B cell (primary cell): ENCODE data around the gene DFFA. TPM values are rescaled to one million over a fixed set of nuclear protein-coding genes. Genes with fewer than 3 reads are reported as not detected.
A peak's percentile ranks its signal among the peaks of the same experiment; 100 is the strongest.
"Not testable (repeated sequence)": the region's sequence is repeated elsewhere in the genome, so short reads cannot be mapped to it uniquely, and the experiment has no call there.

Experiments used
- ATAC-seq: fragments of 200-7000 bp; cut with Tn5 transposase; one replicate; pipeline ENCODE4 v1.10.0; 2021; ENCODE audit warnings: low read depth, mild to moderate bottlenecking, moderate number of reproducible peaks, moderate library complexity
- CTCF ChIA-PET: fragments of 350-600 bp; sonication (Branson Sonifier 250); formaldehyde crosslinking; loops from one replicate; lab custom pipeline; 2021; ENCODE audit warnings: antibody characterized with exemption, inconsistent platforms; lab: Charles Lee
- POLR2A ChIA-PET: fragments of 350-600 bp; sonication (Branson Sonifier 250); formaldehyde crosslinking; loops from one replicate; lab custom pipeline; 2021; ENCODE audit warnings: antibody characterized with exemption; lab: Charles Lee
- DNase-seq: peaks from one replicate; pipeline ENCODE4 v3.0.0; 2013
- H2AFZ ChIP-seq: 2 replicates; pipeline ENCODE4 v1.6.1; 2012; ENCODE audit warnings: mild to moderate bottlenecking, low read depth, low read length; ENCODE audit not compliant: insufficient read depth, poor library complexity, severe bottlenecking
- H3K27ac ChIP-seq, 2 donors: 1 replicate in 1 of 2; 2 replicates in 1 of 2; pipeline ENCODE4 v1.5.1; 2012 to 2013; ENCODE audit warnings: low read length in 2 of 2, mild to moderate bottlenecking in 2 of 2, moderate library complexity in 1 of 2
- H3K27me3 ChIP-seq, 4 experiments: fragments of 200-600 bp in 1 of 4; sonication (generic) in 1 of 4; replicated peaks in 1 of 4; 1 replicate in 2 of 4; 2 replicates in 2 of 4; pipeline versions ENCODE4 v1.6.1 to v1.7.0; 2013 to 2016; ENCODE audit warnings: low read length in 3 of 4, mild to moderate bottlenecking in 2 of 4, mixed read lengths in 1 of 4, moderate library complexity in 1 of 4; ENCODE audit not compliant: insufficient read depth in 4 of 4, control insufficient read depth in 3 of 4; ENCODE audit errors: control extremely low read depth in 1 of 4
- H3K36me3 ChIP-seq, 2 experiments: replicated peaks in 1 of 2; 1 replicate in 1 of 2; 2 replicates in 1 of 2; pipeline versions ENCODE4 v1.6.1 to v1.7.1; 2013; ENCODE audit warnings: low read length in 1 of 2; ENCODE audit not compliant: insufficient read depth in 2 of 2, control insufficient read depth in 1 of 2; ENCODE audit errors: control extremely low read depth in 1 of 2, extremely low read depth in 1 of 2
- H3K4me1 ChIP-seq, 2 donors: fragments of 200-600 bp in 1 of 2; sonication (generic) in 1 of 2; 1 replicate in 1 of 2; 2 replicates in 1 of 2; pipeline versions ENCODE4 v1.5.1 to v1.6.1; 2013 to 2017; ENCODE audit warnings: low read length in 2 of 2; ENCODE audit not compliant: control insufficient read depth in 2 of 2, insufficient read depth in 2 of 2
- H3K4me2 ChIP-seq: replicated peaks from 2 replicates; pipeline ENCODE3; 2012; ENCODE audit warnings: mild to moderate bottlenecking, low read depth, low read length; ENCODE audit not compliant: poor library complexity, severe bottlenecking
- H3K4me3 ChIP-seq, 5 experiments: fragments of 200-600 bp in 1 of 5; sonication (generic) in 1 of 5; 1 replicate in 3 of 5; 2 replicates in 2 of 5; pipeline versions ENCODE4 v1.5.1 to v1.7.0; 2011 to 2016; ENCODE audit warnings: low read length in 4 of 5, mild to moderate bottlenecking in 4 of 5, low read depth in 2 of 5, control low read depth in 1 of 5, moderate library complexity in 1 of 5; ENCODE audit not compliant: insufficient read depth in 1 of 5; ENCODE audit errors: control extremely low read depth in 1 of 5, extremely low read depth in 1 of 5
- H3K79me2 ChIP-seq: fragments of 200-600 bp; sonication (generic); one replicate; pipeline ENCODE4 v1.6.0; 2016; ENCODE audit warnings: low read length; ENCODE audit not compliant: control insufficient read depth, insufficient read depth
- H3K9ac ChIP-seq: fragments of 200-600 bp; sonication (generic); 2 replicates; pipeline ENCODE4 v1.6.1; 2017; ENCODE audit warnings: mild to moderate bottlenecking, low read length, moderate library complexity
- H3K9me3 ChIP-seq, 3 donors: one replicate each; pipeline versions ENCODE4 v1.6.1 to v1.7.1; 2013; ENCODE audit warnings: low read length in 2 of 3; ENCODE audit not compliant: control insufficient read depth in 2 of 3, insufficient read depth in 1 of 3; ENCODE audit errors: control extremely low read depth in 1 of 3
- H4K20me1 ChIP-seq: 2 replicates; pipeline ENCODE4 v1.6.0; 2012; ENCODE audit warnings: mild to moderate bottlenecking, low read length; ENCODE audit not compliant: insufficient read depth, control insufficient read depth, poor library complexity, severe bottlenecking
- H3K27ac Mint-ChIP-seq: one replicate; pipeline ENCODE4 v1.8.0; 2021; ENCODE audit warnings: mixed read lengths
- H3K27me3 Mint-ChIP-seq: one replicate; pipeline ENCODE4 v1.8.0; 2021; ENCODE audit warnings: mixed read lengths
- H3K4me1 Mint-ChIP-seq: one replicate; pipeline ENCODE4 v1.8.0; 2021; ENCODE audit warnings: mixed read lengths
- H3K4me3 Mint-ChIP-seq: one replicate; pipeline ENCODE4 v1.8.0; 2021; ENCODE audit warnings: mixed read lengths
- H3K9me3 Mint-ChIP-seq: one replicate; pipeline ENCODE4 v1.8.0; 2022; ENCODE audit warnings: mixed read lengths; ENCODE audit not compliant: insufficient read depth
- EZH2 ChIP-seq: IDR thresholded peaks from 2 replicates; pipeline ENCODE4 v1.6.1; 2012; ENCODE audit warnings: borderline replicate concordance, low read depth, mild to moderate bottlenecking, moderate library complexity, low read length; ENCODE audit not compliant: insufficient read depth, poor library complexity, severe bottlenecking
- WGBS: methylation state at CpG from one replicate; pipeline ENCODE4 v1.1.5; 2013; ENCODE audit warnings: missing lambda C conversion rate; ENCODE audit not compliant: insufficient coverage; 5-methylcytosine and 5-hydroxymethylcytosine counted together
- intact Hi-C: fragments of 100-400 bp; cut with micrococcal nuclease; formaldehyde crosslinking; loops from one replicate; pipeline ENCODE4 v1.10.0; 2022
- polyA plus RNA-seq: library from polyadenylated mRNA; depleted of rRNA; stranded (reverse); fragments of >200 nt; gene quantifications from 2 replicates; pipeline ENCODE4 v1.2.3, GENCODE V29; 2012
- total RNA-seq, 2 donors: library from RNA; stranded (reverse); fragments of 120-200 nt in 1 of 2; gene quantifications; 1 replicate in 1 of 2; 2 replicates in 1 of 2; pipeline versions ENCODE4 v1.2.3 to v1.2.4, GENCODE V29; 2013 to 2022
- TF ChIP-seq, protein P1 (sequence below): fragments of 200-600 bp; IDR thresholded peaks from one replicate; pipeline ENCODE4 v1.8.0; 2022; ENCODE audit warnings: antibody characterized with exemption, mild to moderate bottlenecking

The DFFA gene
- total and polyA plus RNA-seq, 2 donors (not counting 1 experiment from before 2014, with no cell fraction given) = 12.0 to 30.7 TPM

- H3K27ac ChIP-seq = peak within 1 kb of the TSS; percentile 69 to 72
- H4K20me1 ChIP-seq = no peaks in the 10 kb centered on the region
- peaks cover 34 to 44% of the 10 kb centered on the region in 2 donors for H3K4me1 ChIP-seq
- no peaks in the 10 kb centered on the region for H3K27me3 ChIP-seq
- CTCF ChIA-PET = interaction anchor here (1.0 to 1.3 kb wide), 3 partner anchors 19 to 265 kb away, joined by 3 to 5 read pairs (median 4); partner anchors contain the start of gene KIF1B
- peaks cover 0 to 7% (median 0%) of the 10 kb centered on the region in 3 donors for H3K9me3 ChIP-seq
- POLR2A ChIA-PET = interaction anchor here (1.0 to 1.3 kb wide), 2 partner anchors 45 to 76 kb away, joined by 5 read pairs; partner anchors contain the start of genes CENPS and PGD
- DNase-seq (peak; percentile 86), ATAC-seq (peak; percentile 72)
- H3K4me1 Mint-ChIP-seq = peaks cover 51% of the 10 kb centered on the region
- TF ChIP-seq, protein P1, sequence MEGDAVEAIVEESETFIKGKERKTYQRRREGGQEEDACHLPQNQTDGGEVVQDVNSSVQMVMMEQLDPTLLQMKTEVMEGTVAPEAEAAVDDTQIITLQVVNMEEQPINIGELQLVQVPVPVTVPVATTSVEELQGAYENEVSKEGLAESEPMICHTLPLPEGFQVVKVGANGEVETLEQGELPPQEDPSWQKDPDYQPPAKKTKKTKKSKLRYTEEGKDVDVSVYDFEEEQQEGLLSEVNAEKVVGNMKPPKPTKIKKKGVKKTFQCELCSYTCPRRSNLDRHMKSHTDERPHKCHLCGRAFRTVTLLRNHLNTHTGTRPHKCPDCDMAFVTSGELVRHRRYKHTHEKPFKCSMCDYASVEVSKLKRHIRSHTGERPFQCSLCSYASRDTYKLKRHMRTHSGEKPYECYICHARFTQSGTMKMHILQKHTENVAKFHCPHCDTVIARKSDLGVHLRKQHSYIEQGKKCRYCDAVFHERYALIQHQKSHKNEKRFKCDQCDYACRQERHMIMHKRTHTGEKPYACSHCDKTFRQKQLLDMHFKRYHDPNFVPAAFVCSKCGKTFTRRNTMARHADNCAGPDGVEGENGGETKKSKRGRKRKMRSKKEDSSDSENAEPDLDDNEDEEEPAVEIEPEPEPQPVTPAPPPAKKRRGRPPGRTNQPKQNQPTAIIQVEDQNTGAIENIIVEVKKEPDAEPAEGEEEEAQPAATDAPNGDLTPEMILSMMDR = no peak
- no peak for TF ChIP-seq EZH2
- peak within 1 kb of the TSS; percentile 37 to 86 (median 70) for H3K4me3 ChIP-seq
- peak within 1 kb of the TSS; percentile 73 for H3K9ac ChIP-seq
- H3K4me2 ChIP-seq = peak within 1 kb of the TSS; percentile 89
- H3K36me3 ChIP-seq = no peaks in the 10 kb centered on the region
- peak within 1 kb of the TSS; percentile 76 for H2AFZ ChIP-seq
- H3K79me2 ChIP-seq = peaks cover 58% of the 10 kb centered on the region
- no peaks in the 10 kb centered on the region for H3K27me3 Mint-ChIP-seq
- peak within 1 kb of the TSS; percentile 98 for H3K4me3 Mint-ChIP-seq
- peak within 1 kb of the TSS; percentile 94 for H3K27ac Mint-ChIP-seq
- intact Hi-C loops = loop anchor here (1.0 to 10.0 kb wide), 6 partner anchors 20 to 1330 kb away; partner anchors contain the start of genes CLCN6, CTNNBIP1, KIF1B and LZIC
- WGBS = 2% methylated on average over 35 of the region's 50 CpGs
- no peaks in the 10 kb centered on the region for H3K9me3 Mint-ChIP-seq
These were observed 2.5 kb upstream of the DFFA start, which contains the start of gene PEX14 for GRCh38 chr1:10474613-10475507. PEX14 (plus strand) TSS chr1:10474950; CDS start chr1:10474967, 17 bp downstream.

GRCh38 chr1:10474309-10474612 is 1.9 kb upstream of the DFFA start:
- POLR2A ChIA-PET = interaction anchor here (1.3 kb wide), 1 partner anchor 75 kb away, joined by 5 read pairs; the partner anchor contains the start of gene PGD
- peak overlapping the region; percentile 76 for H2AFZ ChIP-seq
- WGBS = 99% methylated on average over 9 of the region's 10 CpGs

More at GRCh38 chr1:10474309-10474612, 1.9 kb upstream of the DFFA start:
- Histone ChIP-seq H3K79me2 (peaks cover 54% of the 10 kb centered on the region), H3K4me2 (peak overlapping the region; percentile 89), H3K4me1 (peaks cover 34 to 44% of the 10 kb centered on the region in 2 donors), H3K4me3 (peak overlapping the region in 4 of 5 experiments; percentile 69 to 86 (median 75)), H3K9ac (peak overlapping the region; percentile 73), H3K27ac (peak overlapping the region in 1 of 2 donors; percentile 69)
- H3K36me3 ChIP-seq, H3K27me3 Mint-ChIP-seq, DNase-seq, H3K9me3 Mint-ChIP-seq, H4K20me1 ChIP-seq, ATAC-seq, H3K27me3 ChIP-seq, H3K9me3 ChIP-seq: not testable (repeated sequence)
- intact Hi-C loops = loop anchor here (1.0 to 10.0 kb wide), 6 partner anchors 21 to 1331 kb away; partner anchors contain the start of genes CLCN6, CTNNBIP1, KIF1B and LZIC
- H3K4me1 Mint-ChIP-seq = peaks cover 49% of the 10 kb centered on the region
- peak overlapping the region; percentile 94 for H3K27ac Mint-ChIP-seq
- CTCF ChIA-PET = interaction anchor here (1.0 kb wide), 1 partner anchor 264 kb away, joined by 3 read pairs; the partner anchor contains the start of gene KIF1B
- H3K4me3 Mint-ChIP-seq = peak overlapping the region; percentile 98
